Activated naive CD4-positive, alpha-beta T cell (primary cell): ENCODE data around the gene ZNF683.
"Not testable (repeated sequence)": the region's sequence is repeated elsewhere in the genome, so short reads cannot be mapped to it uniquely, and the experiment has no call there.

Experiments
- DNase-seq, 4 experiments: peaks; one replicate each; lab custom pipeline; 2025; lab: John Stamatoyannopoulos, UW

Gene ZNF683

GRCh38 chr1:26372611-26373010, at the start of gene ZNF683:
Gene ZNF683, minus strand, starts transcription at chr1:26372750. Its CDS starts 4,179 bp downstream, at chr1:26368571.
- DNase-seq: not testable (repeated sequence)

- no peak for DNase-seq
These were observed 46.9 kb upstream of the ZNF683 start for GRCh38 chr1:26419494-26419893.

- DNase-seq: no peak
These were observed 46.4 kb upstream of the ZNF683 start for GRCh38 chr1:26418865-26419349.

GRCh38 chr1:26417111-26417759, 44.7 kb upstream of the ZNF683 start:
- DNase-seq: peak; percentile 53 to 81 (median 75)

- DNase-seq: no peak
These were observed 40.5 kb upstream of the ZNF683 start for GRCh38 chr1:26413031-26413430.

- no peak for DNase-seq
These were observed 39.8 kb upstream of the ZNF683 start for GRCh38 chr1:26412180-26412840.

- no peak for DNase-seq
These were observed 39.1 kb upstream of the ZNF683 start for GRCh38 chr1:26411624-26412074.

GRCh38 chr1:26410706-26411623, 38.4 kb upstream of the ZNF683 start, which contains the start of gene LIN28A:
Gene LIN28A, plus strand, starts transcription at chr1:26410817. Its CDS starts 75 bp downstream, at chr1:26410892.
- no peak for DNase-seq

- no peak for DNase-seq
These were observed 36.7 kb upstream of the ZNF683 start for GRCh38 chr1:26409191-26409807.

GRCh38 chr1:26408604-26409003, 36.1 kb upstream of the ZNF683 start:
- DNase-seq: peak; percentile 42 to 70 (median 64)

GRCh38 chr1:26405281-26405915, 32.8 kb upstream of the ZNF683 start:
- no peak for DNase-seq

- DNase-seq: no peak
These were observed 32.1 kb upstream of the ZNF683 start for GRCh38 chr1:26404641-26405040.

- no peak for DNase-seq
These were observed 31.1 kb upstream of the ZNF683 start for GRCh38 chr1:26403656-26404055.

GRCh38 chr1:26401891-26402290, 29.3 kb upstream of the ZNF683 start:
- no peak for DNase-seq

- no peak for DNase-seq
These were observed 26.5 kb upstream of the ZNF683 start for GRCh38 chr1:26399034-26399433.

GRCh38 chr1:26395754-26396153, 23.2 kb upstream of the ZNF683 start:
- no peak for DNase-seq

GRCh38 chr1:26391450-26391849, 18.9 kb upstream of the ZNF683 start:
- no peak for DNase-seq

- DNase-seq: no peak
These were observed 17.2 kb upstream of the ZNF683 start for GRCh38 chr1:26389604-26390247.

- no peak for DNase-seq
These were observed 16.4 kb upstream of the ZNF683 start for GRCh38 chr1:26388791-26389445.

GRCh38 chr1:26387447-26387846, 14.9 kb upstream of the ZNF683 start:
- DNase-seq: no peak
